HG03378 (cell line): ENCODE measurements around the gene WDR86.

Experiments used
- ATAC-seq: cut with Tn5 transposase; IDR thresholded peaks from one replicate; pipeline ENCODE4 v1.9.1; 2021; ENCODE audit warnings: mild to moderate bottlenecking, moderate library complexity; ENCODE audit not compliant: unreplicated experiment

Gene WDR86, protein sequence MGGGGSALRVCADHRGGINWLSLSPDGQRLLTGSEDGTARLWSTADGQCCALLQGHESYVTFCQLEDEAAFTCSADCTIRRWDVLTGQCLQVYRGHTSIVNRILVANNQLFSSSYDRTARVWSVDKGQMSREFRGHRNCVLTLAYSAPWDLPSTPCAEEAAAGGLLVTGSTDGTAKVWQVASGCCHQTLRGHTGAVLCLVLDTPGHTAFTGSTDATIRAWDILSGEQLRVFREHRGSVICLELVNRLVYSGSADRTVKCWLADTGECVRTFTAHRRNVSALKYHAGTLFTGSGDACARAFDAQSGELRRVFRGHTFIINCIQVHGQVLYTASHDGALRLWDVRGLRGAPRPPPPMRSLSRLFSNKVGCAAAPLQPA

DNA sequence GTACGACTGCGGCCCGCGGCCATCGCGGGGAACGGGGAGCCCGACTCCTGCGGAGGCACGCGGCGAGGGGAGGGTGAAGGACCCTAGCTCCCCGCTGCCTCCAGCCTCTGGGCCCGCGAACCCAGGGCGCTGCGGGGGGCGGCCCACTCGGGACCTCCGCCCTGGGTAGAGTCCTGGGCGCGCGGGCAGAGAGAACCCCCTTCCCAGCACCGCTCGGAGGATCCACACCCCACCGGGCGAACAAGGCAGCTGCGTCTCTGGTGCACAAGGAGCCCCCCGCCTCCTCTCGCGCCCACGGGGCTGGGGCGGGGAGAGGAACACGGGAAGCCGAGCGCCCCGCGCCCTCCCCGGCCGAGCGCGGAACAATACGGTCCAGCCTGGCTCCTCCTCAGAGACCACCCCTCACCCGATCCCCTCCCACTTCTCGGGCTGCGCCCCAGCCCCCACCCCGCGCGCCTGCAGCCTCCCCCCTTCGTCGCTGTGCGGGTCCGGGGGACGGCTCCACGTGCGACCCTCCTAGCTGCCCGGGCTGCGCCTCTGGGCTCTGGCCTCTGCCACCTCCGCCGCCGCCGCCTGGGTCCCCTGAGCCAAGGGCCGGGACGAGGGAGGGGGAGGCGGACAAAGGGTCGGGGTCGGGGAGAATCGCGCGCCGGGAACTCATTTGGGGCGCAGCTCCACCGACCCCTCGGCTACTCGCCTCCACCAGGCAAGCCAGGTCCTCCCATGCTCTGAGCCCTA lies at the start of gene WDR86:
Gene WDR86, minus strand, starts transcription at position 372 of the 738 bp plus-strand sequence. CDS start 449 bp downstream, outside the sequence.
- ATAC-seq, result no peak

DNA sequence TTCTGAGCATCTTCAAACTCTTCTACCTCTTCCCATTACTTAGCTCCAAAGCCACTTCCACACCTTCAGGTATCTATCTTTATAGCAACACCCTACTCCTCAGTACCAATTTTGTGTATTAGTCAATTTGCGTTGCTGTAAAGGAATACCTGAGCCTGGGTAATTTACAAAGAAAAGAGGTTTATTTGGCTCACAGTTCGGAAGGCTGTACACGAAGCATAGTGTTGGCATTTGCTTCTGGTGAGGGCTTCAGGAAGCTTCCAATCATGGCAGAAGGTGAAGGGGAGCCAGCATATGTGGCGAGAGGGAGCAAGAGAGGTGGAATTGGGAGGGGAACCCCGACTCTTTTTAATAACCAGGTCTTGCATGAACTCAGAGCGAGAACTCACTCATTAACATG lies 47.7 kb upstream of the WDR86 start:
- no peak for ATAC-seq

DNA sequence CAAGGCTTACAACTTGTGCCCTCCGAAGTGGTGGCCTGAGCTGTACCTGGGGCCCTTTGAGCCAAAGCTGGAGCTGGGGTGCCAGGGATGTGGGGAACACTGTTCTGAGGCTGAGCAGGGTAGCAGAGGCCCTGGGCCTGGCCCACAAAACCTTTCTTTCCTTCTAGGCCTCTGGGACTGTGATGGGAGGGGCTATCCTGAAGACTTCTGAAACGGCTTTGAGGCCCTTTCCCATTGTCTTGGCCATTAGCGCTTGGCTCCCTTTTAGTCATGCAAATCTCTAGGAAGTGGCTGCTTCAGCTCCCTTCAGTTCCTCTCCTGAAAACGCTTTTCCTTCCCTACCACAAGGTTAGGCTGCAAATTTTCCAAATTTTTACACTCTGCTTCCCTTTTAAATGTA lies 46.9 kb upstream of the WDR86 start:
- ATAC-seq, result no peak

DNA sequence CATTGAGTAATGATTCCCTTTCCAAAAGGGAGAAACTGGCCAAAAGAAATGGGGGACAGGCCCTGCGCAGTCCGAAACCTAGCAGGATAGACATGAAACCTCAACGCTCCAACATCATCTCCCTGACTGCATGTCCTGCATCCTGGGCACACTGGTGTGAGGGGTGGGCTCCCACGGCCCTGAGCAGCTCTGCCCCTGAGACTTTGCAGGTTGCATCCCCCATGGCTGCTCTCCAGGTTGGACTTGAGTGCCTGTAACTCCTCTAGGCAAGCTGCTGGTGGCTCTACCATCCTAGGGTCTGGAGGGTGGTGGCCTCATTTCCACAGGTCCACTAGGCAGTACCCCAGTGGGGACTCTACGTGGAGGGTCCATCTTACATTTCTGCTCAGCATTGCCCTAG lies 46.4 kb upstream of the WDR86 start:
- ATAC-seq, result no peak

DNA sequence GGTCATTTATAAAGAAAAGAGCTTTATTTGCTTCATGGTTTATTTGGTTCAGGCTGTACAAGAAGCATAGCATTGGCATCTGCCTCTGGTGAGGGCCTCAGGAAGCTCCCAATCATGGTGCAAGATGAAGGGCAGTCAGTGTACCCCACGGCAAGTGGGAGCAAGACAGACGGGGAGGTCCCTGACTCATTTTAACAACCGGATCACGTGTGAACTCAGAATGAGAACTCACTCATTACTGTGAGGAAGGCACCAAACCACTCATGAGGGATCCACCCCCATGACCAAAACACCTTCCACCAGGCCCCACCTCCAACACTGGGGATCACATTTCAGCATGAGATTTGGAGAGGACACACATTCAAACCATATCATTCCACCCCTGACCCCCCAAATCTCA lies 45.9 kb upstream of the WDR86 start:
- no peak for ATAC-seq

DNA sequence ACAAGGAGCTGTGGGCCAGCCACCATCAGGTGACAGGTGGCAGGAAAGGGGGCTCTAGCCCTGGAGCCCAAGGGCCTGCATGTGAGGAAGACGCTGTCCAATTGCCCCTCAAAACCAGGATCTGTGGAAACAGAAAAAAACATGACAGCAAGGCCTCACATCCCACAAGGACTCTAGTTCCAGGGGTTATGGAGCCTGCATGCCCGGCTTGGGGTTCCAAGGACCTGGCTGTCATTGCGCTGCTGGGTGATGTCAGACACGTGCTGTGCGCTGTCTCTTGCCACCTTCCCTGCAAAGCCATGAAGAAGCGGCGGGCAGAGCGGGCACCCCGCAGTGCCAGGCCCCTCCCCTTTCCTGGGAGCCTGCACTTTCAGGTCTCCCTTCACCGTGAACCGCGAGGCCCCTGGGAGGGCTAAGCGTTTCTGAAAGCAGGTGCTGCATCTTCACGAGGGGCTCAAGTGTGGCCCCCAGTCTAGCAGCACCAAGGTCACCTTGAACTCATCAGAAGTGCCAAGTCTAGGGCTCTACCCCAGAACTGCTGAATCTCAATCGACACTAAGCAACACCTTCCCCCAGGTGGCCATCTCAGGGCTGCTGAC lies 45.2 kb upstream of the WDR86 start:
- ATAC-seq, result no peak

DNA sequence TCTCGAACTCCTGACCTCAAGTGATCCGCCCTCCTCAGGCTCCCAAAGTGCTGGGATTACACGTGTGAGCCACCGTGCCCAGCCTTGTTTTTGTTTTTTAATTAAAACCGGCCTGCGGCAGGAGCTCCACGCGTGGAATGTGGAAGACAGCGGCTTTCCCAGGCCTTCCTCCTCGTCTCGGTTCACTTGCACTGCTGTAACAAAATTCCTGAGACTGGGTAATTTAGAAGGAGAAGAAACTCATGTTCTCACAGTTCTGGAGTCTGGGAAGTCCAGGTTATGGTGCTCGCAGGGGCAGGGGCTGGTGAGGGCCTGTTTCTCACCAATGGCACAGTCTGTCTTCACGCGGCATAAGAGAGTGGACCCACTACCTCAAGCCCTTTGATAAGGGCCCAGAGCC lies 44.5 kb upstream of the WDR86 start:
- ATAC-seq, result no peak

DNA sequence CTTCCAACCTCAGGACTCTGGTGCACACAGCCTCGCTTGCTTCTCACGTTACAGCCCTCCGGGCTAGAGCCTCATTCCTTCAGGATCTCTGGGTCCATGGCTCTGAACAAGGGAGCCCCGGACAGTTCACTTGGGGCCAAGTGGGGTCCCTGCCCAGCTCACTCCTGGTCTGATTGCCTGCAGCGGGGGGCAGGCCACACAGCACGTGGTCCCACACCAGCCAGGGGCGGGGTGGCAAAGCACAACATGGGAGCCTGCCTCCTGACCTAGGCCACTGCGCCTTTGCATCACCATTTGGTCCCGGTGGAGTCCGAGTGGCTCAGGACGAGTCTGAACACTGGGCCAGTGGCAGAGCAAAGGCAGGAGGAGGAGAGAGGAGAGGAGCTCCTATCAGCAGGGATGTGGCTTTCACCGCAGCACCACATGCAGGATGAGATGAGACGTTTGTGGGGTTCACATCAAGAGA lies 43.5 kb upstream of the WDR86 start:
- ATAC-seq, result no peak

DNA sequence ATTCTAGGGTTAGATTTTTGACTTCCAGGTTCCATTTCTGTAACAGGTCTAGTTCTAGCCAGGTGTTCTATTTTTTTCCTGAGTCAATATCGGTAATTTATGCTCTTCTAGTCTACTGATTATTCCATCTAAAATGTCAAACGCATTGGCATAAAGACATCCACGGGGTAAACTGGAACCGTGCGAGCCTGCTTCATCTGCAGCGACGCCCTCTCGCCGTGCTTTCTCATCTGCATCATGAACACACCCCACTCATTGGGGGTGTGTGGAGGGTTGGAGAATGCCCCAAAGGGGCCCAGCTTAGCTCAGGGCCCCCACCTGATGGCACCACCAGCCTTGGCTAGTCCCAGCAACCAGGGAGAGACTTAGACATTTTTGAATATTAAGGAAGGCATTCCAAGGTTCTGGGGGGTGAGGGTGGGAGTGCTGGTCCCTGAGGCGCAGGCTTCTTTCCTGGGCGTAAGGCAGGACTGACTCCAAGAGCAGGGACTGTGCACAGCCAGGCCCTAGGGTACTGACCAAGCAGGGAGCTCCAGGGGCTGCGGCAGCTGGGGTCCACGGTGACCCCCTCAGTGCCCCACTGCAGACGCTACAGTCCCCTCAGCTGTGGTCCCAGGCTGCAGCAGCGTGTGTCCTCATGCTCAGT lies 43.0 kb upstream of the WDR86 start:
- no peak for ATAC-seq

DNA sequence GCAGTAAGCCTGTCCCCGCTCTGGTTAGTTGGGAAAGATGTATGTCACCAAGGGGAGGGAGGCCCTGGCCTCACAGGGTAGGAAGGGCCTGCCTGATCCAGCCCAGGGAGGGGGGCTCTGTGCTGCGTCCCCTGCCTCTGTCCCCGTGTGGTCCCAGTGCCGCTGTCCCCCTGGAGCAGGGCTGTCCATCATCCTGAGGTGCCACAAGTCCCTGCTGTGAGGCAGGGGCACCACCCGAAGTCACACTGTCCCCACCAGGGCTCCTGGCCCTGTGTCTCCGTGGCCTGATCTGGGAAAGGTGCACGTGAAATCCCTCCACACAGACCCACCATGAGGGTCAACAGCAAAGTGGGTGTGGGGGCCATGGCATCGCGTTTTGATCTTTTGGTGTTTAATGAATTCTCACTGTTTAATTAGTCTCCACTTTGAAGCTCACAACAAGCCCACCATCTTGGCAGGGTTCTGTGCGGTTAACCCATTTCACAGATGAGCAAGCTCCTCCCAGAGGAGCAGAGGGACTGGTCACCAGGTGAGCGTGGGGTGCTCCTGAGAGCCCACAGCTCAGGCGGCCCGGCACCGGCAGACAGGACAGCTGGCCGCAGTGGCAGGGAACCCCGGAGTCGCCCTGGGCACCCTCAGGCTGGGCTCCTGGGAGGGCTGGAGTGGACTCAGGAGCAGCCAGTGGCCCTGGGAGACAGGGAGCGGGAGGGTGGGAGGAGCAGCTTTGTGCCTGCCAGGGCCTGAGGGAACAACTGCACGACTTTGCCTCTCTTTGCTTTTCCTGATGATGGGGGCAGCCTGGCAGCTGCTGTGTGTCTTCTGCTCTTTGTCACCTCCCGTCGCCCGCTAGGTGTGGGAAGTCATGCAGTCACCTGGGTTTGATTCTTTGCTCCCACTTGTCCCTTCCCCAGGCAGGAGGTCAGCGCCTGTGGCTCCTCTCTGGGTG lies 42.1 kb upstream of the WDR86 start:
- ATAC-seq, result no peak

DNA sequence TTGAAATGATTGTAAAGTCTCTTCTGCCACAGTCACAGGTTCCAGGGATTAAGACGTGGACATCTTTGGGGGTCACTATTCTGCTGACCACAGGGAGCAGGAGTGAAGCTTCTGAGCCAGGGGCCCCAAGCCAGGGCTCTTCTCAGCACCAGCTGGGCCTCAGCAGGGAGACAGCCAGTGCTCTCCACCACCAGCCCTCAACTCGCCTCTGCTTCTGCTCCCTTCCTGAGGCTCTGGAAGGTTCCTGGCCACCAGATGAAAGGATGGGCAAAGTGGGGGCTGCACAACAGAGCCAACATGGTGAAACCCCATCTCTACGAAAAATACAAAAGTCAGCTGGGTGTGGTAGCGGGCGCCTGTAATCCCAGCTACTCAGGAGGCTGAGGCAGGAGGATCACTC lies 41.3 kb upstream of the WDR86 start:
- ATAC-seq, result no peak

DNA sequence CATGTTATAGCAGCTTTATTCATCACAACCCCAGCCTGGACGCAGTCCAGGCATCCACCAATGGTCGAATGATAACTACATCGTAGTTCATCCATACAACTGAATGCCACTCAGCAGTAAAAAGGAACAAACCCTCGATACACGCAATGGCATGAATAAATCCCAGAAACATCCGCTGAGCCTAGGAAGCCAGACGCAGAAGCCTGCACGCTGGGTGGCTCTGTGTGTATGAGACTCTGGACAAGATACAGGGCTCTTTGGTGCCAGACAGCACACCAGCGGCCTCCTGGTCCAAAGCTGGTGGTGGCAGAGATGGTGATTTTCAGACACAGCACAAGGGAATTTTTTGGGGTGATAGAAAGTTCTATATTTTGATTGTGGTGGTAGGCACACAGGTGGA lies 40.2 kb upstream of the WDR86 start:
- ATAC-seq, result no peak

DNA sequence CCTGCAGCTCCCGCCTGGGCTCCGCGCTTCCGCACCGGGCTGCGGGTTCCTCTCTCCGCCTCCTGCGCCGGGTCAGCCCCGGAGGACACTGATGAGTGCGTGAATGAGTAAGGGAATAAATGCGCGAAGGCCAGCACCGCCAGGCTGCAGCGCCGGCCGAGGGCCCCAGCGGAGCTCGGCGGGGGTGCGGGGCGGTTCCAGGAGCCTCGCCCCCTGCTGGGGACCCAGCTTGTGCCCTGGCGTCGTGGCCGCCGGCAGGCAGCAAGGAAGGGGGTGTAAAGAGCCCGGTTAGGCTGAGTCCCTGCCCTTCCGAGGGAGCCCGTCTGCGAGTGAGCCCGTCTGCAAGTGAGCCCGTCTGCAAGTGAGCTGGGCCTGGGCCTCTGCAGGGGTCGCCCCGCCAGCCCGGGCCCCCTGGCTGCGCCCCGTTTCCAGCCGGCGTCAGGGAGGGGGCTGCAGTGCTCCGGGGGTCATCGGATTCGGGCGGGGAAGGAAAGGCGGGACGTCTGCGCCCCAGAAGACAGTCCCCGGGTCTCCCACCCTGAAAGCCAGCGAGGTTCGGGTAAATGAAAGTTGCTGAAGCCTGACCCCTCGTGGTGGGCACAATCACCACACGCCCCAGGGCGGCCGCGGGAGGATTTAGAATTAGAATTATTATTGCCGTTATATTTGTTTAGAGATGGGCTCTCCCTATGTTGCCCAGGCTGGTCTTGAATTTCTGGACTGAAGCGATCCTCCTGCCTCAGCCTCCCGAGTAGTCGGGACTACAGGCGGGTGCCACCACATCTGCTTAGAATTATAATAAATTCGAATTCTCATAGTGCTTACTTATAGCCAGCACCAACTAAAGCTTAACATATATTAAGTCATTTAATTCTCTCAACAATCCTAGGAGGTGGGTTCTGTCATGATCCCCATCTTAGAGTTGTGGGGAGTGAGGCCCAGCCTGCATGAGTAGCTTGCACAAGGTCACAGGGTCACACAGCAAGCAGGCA lies 38.7 kb upstream of the WDR86 start:
- ATAC-seq, result peak; percentile 54

DNA sequence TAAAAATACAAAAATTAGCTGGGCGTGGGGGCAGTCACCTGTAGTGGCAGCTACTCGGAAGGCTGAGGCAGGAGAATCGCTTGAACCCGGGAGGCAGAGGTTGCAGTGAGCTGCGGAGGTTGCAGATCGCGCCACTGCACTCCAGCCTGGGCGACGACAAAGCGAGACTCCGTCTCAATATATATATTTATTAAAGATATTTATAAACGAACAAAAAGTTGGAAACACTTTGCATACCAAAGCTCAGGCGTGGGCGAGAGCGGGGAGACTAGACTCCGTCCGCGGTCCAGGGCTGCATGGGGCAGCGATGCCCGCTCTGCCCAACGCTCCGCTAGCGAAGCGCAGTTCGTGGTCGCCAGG lies 38.0 kb upstream of the WDR86 start:
- ATAC-seq, result peak; percentile 11

DNA sequence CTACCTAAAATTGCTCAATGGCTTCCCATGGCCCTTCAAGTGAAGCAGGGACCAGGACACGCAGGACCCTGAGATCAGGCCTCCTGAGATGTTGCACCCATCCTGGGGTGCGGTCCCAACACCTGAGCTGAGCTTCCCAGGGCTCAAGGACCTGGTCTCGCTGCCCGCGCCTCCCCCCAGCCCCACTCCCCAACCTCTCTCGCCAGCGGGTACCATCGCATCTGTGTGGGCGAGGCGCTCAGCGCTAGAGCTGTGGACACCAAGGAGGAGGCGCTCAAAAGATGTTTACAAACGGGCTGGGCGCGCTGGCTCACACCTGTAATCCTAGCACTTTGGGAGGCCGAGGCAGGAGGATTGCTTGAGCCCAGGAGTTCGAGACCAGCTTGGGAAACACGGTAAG lies 37.5 kb upstream of the WDR86 start:
- ATAC-seq, result no peak

DNA sequence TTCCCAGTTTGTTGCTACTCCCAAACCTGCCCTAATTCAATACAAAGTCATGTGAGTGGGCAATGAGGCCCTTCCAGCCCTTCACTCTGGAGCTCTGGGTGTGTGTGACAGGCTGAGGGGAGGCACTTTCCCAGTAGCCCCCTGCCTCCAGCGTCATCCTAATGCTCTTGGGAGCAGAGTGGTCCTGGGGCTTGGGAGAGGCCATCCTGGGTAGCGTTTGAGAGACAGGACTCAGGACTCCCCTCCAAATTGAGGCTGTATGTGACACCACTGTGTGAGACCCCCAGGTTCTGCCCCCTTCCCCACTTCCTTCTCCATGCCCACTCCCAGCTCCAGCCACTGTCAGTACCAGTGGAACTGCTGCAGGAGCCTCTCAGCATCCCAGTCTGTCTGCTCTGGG lies 36.6 kb upstream of the WDR86 start:
- ATAC-seq, result no peak

DNA sequence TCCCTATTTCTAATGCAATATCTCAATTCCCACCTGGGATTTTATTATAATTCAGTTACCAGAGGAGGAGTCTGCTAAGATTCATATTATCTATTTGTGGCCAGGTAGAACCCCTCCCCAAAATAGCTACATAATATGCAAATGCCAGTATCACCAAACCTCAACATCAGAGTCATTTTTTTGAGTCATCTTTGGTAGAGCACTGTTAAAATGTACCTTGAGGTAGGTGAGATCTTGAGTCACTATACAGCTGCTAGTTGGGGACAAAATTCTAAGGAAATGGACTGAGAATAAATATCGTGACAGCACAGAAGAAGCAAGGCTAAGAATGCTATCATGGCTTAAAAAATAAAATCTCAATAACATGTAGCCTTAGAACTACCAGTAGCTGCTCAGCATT lies 34.8 kb upstream of the WDR86 start:
- no peak for ATAC-seq

DNA sequence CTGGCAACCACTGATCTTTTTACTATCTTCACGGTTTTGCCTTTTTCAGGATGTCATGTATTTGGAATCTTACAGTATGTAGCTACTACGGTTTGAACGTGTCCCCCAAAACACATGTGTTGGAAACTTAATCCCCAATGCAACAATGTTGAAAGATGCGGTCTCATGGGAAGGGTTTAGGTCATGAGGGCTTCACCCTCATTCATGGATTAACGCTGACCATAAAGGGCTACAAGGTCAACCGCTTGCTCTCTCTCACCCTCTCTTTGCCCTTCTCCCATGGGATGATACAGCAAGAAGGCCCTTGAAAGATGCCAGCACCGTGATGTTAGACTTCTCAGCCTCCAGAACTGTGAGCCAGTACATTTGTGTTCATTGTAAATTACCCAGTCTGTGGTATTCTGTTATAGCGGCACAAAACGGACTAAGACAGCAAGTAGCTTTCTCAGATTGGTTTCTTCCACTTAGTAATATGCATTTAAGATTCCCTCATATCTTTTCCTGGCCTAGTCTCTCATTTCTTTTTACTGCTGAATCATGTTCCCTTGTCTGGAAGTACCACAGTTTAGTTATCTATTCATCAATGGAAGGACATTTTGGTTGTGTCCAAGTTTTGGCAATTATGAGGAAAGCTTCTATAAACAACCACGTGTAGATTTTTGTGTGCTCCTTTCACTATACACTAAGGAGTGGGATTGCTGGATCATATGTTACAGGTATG lies 33.1 kb upstream of the WDR86 start:
- ATAC-seq, result no peak
